HCT116 (cell line): ENCODE data around the gene RGS6.

Experiments
- CTCF ChIP-seq, 3 experiments: fragments of 200-600 bp in 1 of 3; sonication (generic) in 1 of 3; IDR thresholded peaks in 2 of 3; conservative IDR thresholded peaks in 1 of 3; 2 replicates each; pipeline ENCODE4 v1.5.1; 2012 to 2017; ENCODE audit warnings: low read depth in 2 of 3, low read length in 2 of 3, antibody characterized with exemption in 1 of 3, borderline replicate concordance in 1 of 3, control low read depth in 1 of 3, mild to moderate bottlenecking in 1 of 3, mixed read lengths in 1 of 3, mixed run types in 1 of 3, moderate library complexity in 1 of 3; ENCODE audit not compliant: insufficient read depth in 1 of 3
- EZH2 ChIP-seq: fragments of 200-600 bp; sonication (generic); IDR thresholded peaks from 2 replicates; pipeline ENCODE4 v1.6.1; 2017; ENCODE audit warnings: antibody characterized with exemption, mixed run types
- EZH2phosphoT487 ChIP-seq: fragments of 200-600 bp; IDR thresholded peaks from 2 replicates; pipeline ENCODE4 v1.6.1; 2018; ENCODE audit warnings: antibody characterized with exemption, borderline replicate concordance
- MAX ChIP-seq: IDR thresholded peaks from 2 replicates; pipeline ENCODE4 v1.6.1; 2012
- POLR2A ChIP-seq: IDR thresholded peaks from 2 replicates; pipeline ENCODE4 v1.7.0; 2011; ENCODE audit warnings: borderline replicate concordance; ENCODE audit not compliant: insufficient read depth, insufficient read length; ENCODE audit errors: extremely low read depth
- RAD21 ChIP-seq: IDR thresholded peaks from 2 replicates; pipeline ENCODE4 v1.6.1; 2012; ENCODE audit warnings: low read depth, mild to moderate bottlenecking
- REST ChIP-seq: IDR thresholded peaks from 2 replicates; pipeline ENCODE4 v1.6.1; 2012; ENCODE audit warnings: low read depth
- SIN3A ChIP-seq: IDR thresholded peaks from 2 replicates; pipeline ENCODE4 v1.6.1; 2012; ENCODE audit warnings: low read depth
- SP1 ChIP-seq: IDR thresholded peaks from 2 replicates; pipeline ENCODE4 v1.6.1; 2012; ENCODE audit warnings: low read depth
- TCF7L2 ChIP-seq: IDR thresholded peaks from 2 replicates; pipeline ENCODE4 v1.7.0; 2011; ENCODE audit warnings: borderline replicate concordance, inconsistent platforms; ENCODE audit not compliant: insufficient read depth, insufficient read length; ENCODE audit errors: extremely low read depth
- YY1 ChIP-seq: IDR thresholded peaks from 2 replicates; pipeline ENCODE4 v1.6.1; 2011; ENCODE audit warnings: low read length, low read depth, moderate library complexity, mild to moderate bottlenecking; ENCODE audit not compliant: insufficient replicate concordance; ENCODE audit errors: extremely low read depth
- ZBTB33 ChIP-seq: IDR thresholded peaks from 2 replicates; pipeline ENCODE4 v1.6.1; 2011; ENCODE audit warnings: mild to moderate bottlenecking, low read length, moderate library complexity; ENCODE audit not compliant: insufficient replicate concordance; ENCODE audit errors: extremely low read depth
- ZFX ChIP-seq: fragments of 450-650 bp; IDR thresholded peaks from 2 replicates; pipeline ENCODE4 v1.6.1; 2017

GRCh38 chr14:72301352-72301751, 369.1 kb downstream of the RGS6 start:
- TF ChIP-seq SIN3A, result no peak
- TF ChIP-seq CTCF (IDR thresholded peaks at IDR 0.05 in 2 of 3, conservative IDR thresholded peaks at IDR 0.05 in 1 of 3; ENCODE audit: borderline replicate concordance in 1 of 3, insufficient read depth in 1 of 3, low read depth in 2 of 3, low read length in 2 of 3), result no peak
- no peak for TF ChIP-seq RAD21
- TF ChIP-seq SP1, result no peak
- no peak for TF ChIP-seq EZH2
- no peak for TF ChIP-seq ZFX
- TF ChIP-seq POLR2A, result no peak
- no peak for TF ChIP-seq TCF7L2
- TF ChIP-seq REST, result no peak
- TF ChIP-seq ZBTB33, result no peak
- TF ChIP-seq YY1, result no peak
- TF ChIP-seq EZH2phosphoT487, result no peak
- TF ChIP-seq MAX, result no peak
